Calu3 (cell line): Measurements from ENCODE around the gene URM1. TPM values are rescaled to one million over a fixed set of nuclear protein-coding genes. Genes with fewer than 3 reads are reported as not detected.
"Not testable (repeated sequence)": the region's sequence is repeated elsewhere in the genome, so short reads cannot be mapped to it uniquely, and the experiment has no call there.

Experiments used
- BruUV-seq: library from RNA; stranded (reverse); fragments of 400-500 nt; replicated peaks from 2 replicates; lab custom pipeline; 2021; lab: Mats Ljungman, UMichigan
- CTCF ChIA-PET: fragments of 300-600 bp; sonication (Branson Sonifier 250); formaldehyde crosslinking; loops from one replicate; lab custom pipeline; 2022; ENCODE audit warnings: antibody characterized with exemption; lab: Charles Lee
- DNase-seq: peaks from one replicate; pipeline ENCODE4 v3.0.0; 2022
- H3K27ac Mint-ChIP-seq: one replicate; pipeline ENCODE4 v1.8.0; 2022; ENCODE audit warnings: mixed read lengths; ENCODE audit not compliant: unreplicated experiment
- H3K27me3 Mint-ChIP-seq: one replicate; pipeline ENCODE4 v1.8.0; 2022; ENCODE audit warnings: mixed read lengths; ENCODE audit not compliant: unreplicated experiment
- H3K36me3 Mint-ChIP-seq: one replicate; pipeline ENCODE4 v1.8.0; 2022; ENCODE audit warnings: mild to moderate bottlenecking, moderate library complexity, mixed read lengths; ENCODE audit not compliant: insufficient read depth, unreplicated experiment
- H3K4me1 Mint-ChIP-seq: one replicate; pipeline ENCODE4 v1.8.0; 2022; ENCODE audit warnings: mild to moderate bottlenecking, low read depth, mixed read lengths; ENCODE audit not compliant: unreplicated experiment
- H3K4me3 Mint-ChIP-seq: one replicate; pipeline ENCODE4 v1.8.0; 2022; ENCODE audit warnings: mild to moderate bottlenecking, low read depth, moderate library complexity, mixed read lengths; ENCODE audit not compliant: unreplicated experiment
- H3K9me3 Mint-ChIP-seq: one replicate; pipeline ENCODE4 v1.8.0; 2022; ENCODE audit warnings: low read depth, mixed read lengths; ENCODE audit not compliant: unreplicated experiment
- intact Hi-C: fragments of 100-400 bp; cut with micrococcal nuclease; formaldehyde crosslinking; loops from one replicate; pipeline ENCODE4 v1.10.0; 2022; ENCODE audit not compliant: unreplicated experiment
- total RNA-seq: library from RNA; stranded (reverse); gene quantifications from 2 replicates; pipeline ENCODE4 v1.2.3, GENCODE V29; 2022
- TF ChIP-seq, protein P1 (sequence below): fragments of 200-600 bp; IDR thresholded peaks from one replicate; pipeline ENCODE4 v1.8.0; 2022; ENCODE audit warnings: antibody characterized with exemption; ENCODE audit not compliant: unreplicated experiment

Gene URM1
- total RNA-seq, 1 experiment from 2014 or later: 38.6 TPM

DNA sequence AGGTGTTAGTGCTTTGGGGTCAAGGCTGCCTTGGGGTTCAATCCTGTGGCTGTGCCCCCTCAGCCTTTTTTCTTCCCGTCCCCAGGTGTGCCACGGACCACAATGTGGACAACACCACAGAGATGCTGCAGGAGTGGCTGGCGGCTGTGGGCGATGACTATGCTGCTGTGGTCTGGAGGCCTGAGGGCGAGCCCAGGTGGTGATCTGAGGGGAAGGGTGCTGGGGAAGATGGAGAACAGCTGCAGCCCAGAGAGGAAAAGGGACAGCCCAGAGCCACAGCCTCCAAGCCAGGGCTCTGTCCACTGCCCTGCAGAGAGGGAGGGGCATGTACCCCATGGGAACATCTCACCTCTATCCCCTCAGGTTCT is 51.6 kb downstream of the URM1 start:
- intact Hi-C loops: no loop called here
- no TSS peak for BruUV-seq
- CTCF ChIA-PET: no interaction called here
- H3K4me1 Mint-ChIP-seq: no peaks in the 10 kb centered on the region
- no peaks in the 10 kb centered on the region for H3K9me3 Mint-ChIP-seq
- no peak overlapping the region for H3K27ac Mint-ChIP-seq
- DNase-seq: no peak
- H3K4me3 Mint-ChIP-seq: no peak overlapping the region
- peaks cover 18% of the 10 kb centered on the region for H3K36me3 Mint-ChIP-seq
- TF ChIP-seq, protein P1, sequence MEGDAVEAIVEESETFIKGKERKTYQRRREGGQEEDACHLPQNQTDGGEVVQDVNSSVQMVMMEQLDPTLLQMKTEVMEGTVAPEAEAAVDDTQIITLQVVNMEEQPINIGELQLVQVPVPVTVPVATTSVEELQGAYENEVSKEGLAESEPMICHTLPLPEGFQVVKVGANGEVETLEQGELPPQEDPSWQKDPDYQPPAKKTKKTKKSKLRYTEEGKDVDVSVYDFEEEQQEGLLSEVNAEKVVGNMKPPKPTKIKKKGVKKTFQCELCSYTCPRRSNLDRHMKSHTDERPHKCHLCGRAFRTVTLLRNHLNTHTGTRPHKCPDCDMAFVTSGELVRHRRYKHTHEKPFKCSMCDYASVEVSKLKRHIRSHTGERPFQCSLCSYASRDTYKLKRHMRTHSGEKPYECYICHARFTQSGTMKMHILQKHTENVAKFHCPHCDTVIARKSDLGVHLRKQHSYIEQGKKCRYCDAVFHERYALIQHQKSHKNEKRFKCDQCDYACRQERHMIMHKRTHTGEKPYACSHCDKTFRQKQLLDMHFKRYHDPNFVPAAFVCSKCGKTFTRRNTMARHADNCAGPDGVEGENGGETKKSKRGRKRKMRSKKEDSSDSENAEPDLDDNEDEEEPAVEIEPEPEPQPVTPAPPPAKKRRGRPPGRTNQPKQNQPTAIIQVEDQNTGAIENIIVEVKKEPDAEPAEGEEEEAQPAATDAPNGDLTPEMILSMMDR: no peak
- H3K27me3 Mint-ChIP-seq: no peaks in the 10 kb centered on the region

- BruUV-seq, intact Hi-C loops, H3K27ac Mint-ChIP-seq: not testable (repeated sequence)
These were observed 52.2 kb downstream of the URM1 start for GRCh38 chr9:128423356-128423755.

DNA sequence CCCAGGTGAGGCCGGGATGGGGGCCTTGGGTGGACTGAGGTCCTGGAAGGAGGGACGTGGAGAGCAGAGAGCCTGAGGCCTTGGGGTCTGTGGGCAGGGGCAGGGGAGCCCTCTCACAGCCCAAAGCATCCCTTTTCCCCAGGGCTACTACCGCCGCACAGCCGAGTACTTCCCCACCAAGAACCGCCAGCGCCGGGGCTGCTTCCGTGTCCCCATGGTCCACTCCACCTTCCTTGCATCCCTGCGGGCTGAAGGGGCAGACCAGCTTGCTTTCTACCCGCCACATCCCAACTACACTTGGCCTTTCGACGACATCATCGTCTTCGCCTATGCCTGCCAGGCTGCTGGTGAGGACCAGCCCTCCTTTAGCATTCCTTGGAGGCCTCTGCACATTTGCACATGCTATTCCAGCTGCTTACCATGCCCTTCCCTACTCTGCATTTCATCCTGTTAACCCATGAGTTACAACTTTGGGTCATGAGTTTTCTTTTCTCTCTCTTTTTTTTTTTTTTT is 53.1 kb downstream of the URM1 start:
- Mint-ChIP-seq H3K27me3 (no peaks in the 10 kb centered on the region), H3K27ac (no peak overlapping the region), H3K9me3 (no peaks in the 10 kb centered on the region), H3K36me3 (peaks cover 17% of the 10 kb centered on the region), H3K4me3 (no peak overlapping the region), H3K4me1 (no peaks in the 10 kb centered on the region)
- CTCF ChIA-PET: interaction anchor here (0.7 kb wide), 1 partner anchor 29 kb away, joined by 3 read pairs; no protein-coding TSS in a partner anchor
- TF ChIP-seq, protein P1: no peak
- no TSS peak for BruUV-seq
- intact Hi-C loops: no loop called here
- no peak for DNase-seq

More at GRCh38 chr9:128423356-128423755, 52.2 kb downstream of the URM1 start:
- H3K4me3 Mint-ChIP-seq, H3K4me1 Mint-ChIP-seq, H3K9me3 Mint-ChIP-seq, H3K27me3 Mint-ChIP-seq, DNase-seq, CTCF ChIA-PET: not testable (repeated sequence)
- peaks cover 18% of the 10 kb centered on the region for H3K36me3 Mint-ChIP-seq

DNA sequence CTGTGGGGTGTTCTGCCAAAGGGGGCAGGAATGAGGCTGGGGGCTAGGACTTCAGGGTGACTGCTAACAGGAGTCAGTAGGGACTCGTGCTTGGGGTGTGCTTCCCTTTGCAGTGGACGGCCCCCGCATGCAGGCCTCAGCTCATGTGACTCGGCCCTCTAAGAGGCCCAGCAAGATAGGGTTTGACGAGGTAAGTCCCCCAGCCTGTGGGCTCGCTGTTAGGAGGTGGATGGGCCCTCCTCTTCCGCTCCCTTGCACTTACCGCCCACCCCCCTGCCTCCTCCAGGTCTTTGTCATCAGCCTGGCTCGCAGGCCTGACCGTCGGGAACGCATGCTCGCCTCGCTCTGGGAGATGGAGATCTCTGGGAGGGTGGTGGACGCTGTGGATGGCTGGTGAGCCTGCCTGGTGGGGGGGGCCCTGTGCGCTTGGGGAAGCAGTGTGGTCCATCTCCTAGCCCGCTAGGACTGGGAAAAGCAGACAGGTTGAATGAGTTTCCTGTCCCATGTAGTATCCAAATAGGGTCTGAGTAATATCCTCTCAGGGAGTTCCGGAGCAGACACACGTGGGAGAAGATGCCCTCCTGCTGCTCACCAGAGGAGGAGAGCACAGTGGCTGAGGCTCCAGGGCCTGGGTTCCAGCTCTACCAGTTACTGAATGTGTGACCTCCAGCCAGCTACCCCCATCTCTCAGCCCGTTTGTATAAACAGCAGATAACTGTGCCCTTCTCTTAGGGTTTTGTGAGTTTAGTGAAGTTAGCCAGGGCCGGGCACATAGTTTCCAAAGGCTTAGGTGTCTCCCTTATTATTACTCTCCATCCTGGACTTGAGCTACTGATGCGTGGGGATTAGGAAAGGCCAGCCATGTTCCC is 57.7 kb downstream of the URM1 start:
- H3K9me3 Mint-ChIP-seq: no peaks in the 10 kb centered on the region
- no TSS peak for BruUV-seq
- H3K4me1 Mint-ChIP-seq: no peaks in the 10 kb centered on the region
- TF ChIP-seq, protein P1: no peak
- H3K36me3 Mint-ChIP-seq: peaks cover 6% of the 10 kb centered on the region
- CTCF ChIA-PET: interaction anchor here (0.7 kb wide), 1 partner anchor 22 kb away, joined by 3 read pairs; no protein-coding TSS in a partner anchor
- DNase-seq: no peak
- no peaks in the 10 kb centered on the region for H3K27me3 Mint-ChIP-seq
- no peak overlapping the region for H3K4me3 Mint-ChIP-seq
- intact Hi-C loops: no loop called here
- no peak overlapping the region for H3K27ac Mint-ChIP-seq
